Measurements from ENCODE around the gene MCU.

GRCh38 chr10:72692994-72693781 lies 1.2 kb downstream of the MCU start:
- TF ChIP-seq POLR2A (IDR thresholded peaks at IDR 0.05; ENCODE audit: extremely low read depth, insufficient read length): no peak
- no peak for TF ChIP-seq MAX (IDR thresholded peaks at IDR 0.05; ENCODE audit: low read depth, low read length)
